ENCODE results near the gene CCDC186. TPM values are rescaled to one million over a fixed set of nuclear protein-coding genes. Genes with fewer than 3 reads are reported as not detected.
A peak's percentile ranks its signal among the peaks of the same experiment; 100 is the strongest.

CCDC186 gene
- total RNA-seq, 1 donor from 2014 or later = 28.8 TPM

DNA sequence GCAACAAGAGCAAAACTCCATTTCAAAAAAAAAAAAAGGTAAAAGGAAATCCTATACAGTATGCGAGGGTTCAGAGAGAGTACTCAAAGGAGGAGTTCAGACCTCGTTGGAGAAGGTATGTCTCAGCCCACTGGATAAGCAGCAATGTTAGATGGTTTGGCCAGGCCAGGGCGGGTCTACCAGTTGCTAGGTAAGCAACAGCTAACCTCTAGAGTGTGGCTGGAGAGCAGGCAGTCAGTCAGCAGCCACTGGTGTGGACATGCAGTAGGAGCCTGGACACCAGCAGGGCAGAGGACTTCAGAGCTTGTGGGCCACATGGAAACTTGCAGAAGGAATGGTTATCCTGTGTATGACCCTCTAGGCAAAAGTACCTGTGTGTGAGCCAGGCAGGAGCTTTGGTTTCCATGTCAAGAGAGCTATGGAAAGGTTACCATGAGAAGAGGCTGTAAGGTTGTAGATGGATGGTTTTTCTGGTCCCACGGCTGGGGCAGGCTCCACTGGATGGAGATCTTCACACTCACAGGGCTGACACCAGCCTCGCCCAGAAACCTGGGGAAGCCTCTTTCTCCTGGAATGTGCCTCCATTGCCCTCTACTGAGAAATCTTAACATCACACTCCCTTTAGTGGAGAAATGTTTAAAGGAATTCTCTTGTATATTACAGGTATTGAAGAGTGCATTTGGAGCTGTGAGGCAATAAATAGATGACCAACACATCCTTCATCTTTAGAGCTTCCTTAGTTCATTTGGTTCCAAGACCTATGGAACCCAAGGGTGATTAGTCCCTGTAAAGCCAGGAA, 63.6 kb downstream of the CCDC186 start:
- no peak overlapping the region for H3K27ac Mint-ChIP-seq (ENCODE audit: unreplicated experiment)
- Histone ChIP-seq H3K4me1 (ENCODE audit: insufficient read depth, low read length) (no peaks in the 10 kb centered on the region), H2AFZ (ENCODE audit: low read depth, low read length) (no peak overlapping the region), H3K4me2 (ENCODE audit: low read length) (no peak overlapping the region), H3K9me3 (ENCODE audit: insufficient read depth, low read depth, low read length) (no peaks in the 10 kb centered on the region), H3K36me3 (ENCODE audit: insufficient read depth, low read length) (no peaks in the 10 kb centered on the region), H3K9ac (ENCODE audit: low read length) (no peak overlapping the region), H3K27ac (ENCODE audit: low read depth, low read length) (no peak overlapping the region), H3K27me3 (ENCODE audit: insufficient read depth, low read length) (peaks cover 3% of the 10 kb centered on the region), H3K4me3 (ENCODE audit: insufficient read depth, low read depth, low read length) (no peak overlapping the region), H4K20me1 (ENCODE audit: insufficient read depth, low read length) (no peaks in the 10 kb centered on the region), H3K79me2 (ENCODE audit: insufficient read depth, low read length) (no peaks in the 10 kb centered on the region)
- DNase-seq (ENCODE audit: low read depth) = no peak
- H3K36me3 Mint-ChIP-seq (ENCODE audit: low read depth, unreplicated experiment) = no peaks in the 10 kb centered on the region
- no peaks in the 10 kb centered on the region for H3K9me3 Mint-ChIP-seq (ENCODE audit: unreplicated experiment)
- peaks cover 37% of the 10 kb centered on the region for H3K27me3 Mint-ChIP-seq (ENCODE audit: low read depth, unreplicated experiment)
- no peak for TF ChIP-seq EZH2 (IDR thresholded peaks at IDR 0.05; ENCODE audit: insufficient read depth, low read length)
- TF ChIP-seq, protein P1, sequence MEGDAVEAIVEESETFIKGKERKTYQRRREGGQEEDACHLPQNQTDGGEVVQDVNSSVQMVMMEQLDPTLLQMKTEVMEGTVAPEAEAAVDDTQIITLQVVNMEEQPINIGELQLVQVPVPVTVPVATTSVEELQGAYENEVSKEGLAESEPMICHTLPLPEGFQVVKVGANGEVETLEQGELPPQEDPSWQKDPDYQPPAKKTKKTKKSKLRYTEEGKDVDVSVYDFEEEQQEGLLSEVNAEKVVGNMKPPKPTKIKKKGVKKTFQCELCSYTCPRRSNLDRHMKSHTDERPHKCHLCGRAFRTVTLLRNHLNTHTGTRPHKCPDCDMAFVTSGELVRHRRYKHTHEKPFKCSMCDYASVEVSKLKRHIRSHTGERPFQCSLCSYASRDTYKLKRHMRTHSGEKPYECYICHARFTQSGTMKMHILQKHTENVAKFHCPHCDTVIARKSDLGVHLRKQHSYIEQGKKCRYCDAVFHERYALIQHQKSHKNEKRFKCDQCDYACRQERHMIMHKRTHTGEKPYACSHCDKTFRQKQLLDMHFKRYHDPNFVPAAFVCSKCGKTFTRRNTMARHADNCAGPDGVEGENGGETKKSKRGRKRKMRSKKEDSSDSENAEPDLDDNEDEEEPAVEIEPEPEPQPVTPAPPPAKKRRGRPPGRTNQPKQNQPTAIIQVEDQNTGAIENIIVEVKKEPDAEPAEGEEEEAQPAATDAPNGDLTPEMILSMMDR (IDR thresholded peaks at IDR 0.05; ENCODE audit: insufficient read depth, low read depth, low read length) = peak; percentile 20
- no peaks in the 10 kb centered on the region for H3K4me1 Mint-ChIP-seq (ENCODE audit: low read depth, unreplicated experiment)
- no peak overlapping the region for H3K4me3 Mint-ChIP-seq (ENCODE audit: unreplicated experiment)
- no peak for FAIRE-seq

DNA sequence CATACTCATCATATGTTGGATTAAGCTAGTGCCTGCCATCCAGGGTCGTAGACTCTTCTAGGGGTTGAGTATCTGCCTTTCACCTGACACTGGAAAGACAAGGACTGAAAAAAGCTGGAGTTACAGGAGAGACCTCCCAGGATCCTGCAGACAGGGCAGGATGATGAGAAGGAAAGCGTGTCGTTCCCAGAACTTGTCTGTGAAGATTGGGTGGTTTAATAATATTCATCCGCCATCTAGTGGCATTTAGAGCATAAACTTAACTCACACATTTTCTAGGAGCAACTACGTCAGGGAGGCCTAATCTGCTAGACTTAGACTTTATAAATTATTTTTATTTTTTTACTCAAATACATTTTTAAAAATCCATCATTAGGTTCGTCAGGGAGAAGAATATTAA, 70.7 kb downstream of the CCDC186 start:
- TF ChIP-seq, protein P1 (IDR thresholded peaks at IDR 0.05; ENCODE audit: insufficient read depth, low read depth, low read length) = peak; percentile 47
- no peak for TF ChIP-seq EZH2 (IDR thresholded peaks at IDR 0.05; ENCODE audit: insufficient read depth, low read length)
- H2AFZ ChIP-seq (ENCODE audit: low read depth, low read length) = no peak overlapping the region
- no peaks in the 10 kb centered on the region for H3K79me2 ChIP-seq (ENCODE audit: insufficient read depth, low read length)
- no peaks in the 10 kb centered on the region for H3K36me3 ChIP-seq (ENCODE audit: insufficient read depth, low read length)
- H3K4me3 ChIP-seq (ENCODE audit: insufficient read depth, low read depth, low read length) = no peak overlapping the region
- DNase-seq (ENCODE audit: low read depth) (peak; percentile 36), FAIRE-seq (no peak)
- Mint-ChIP-seq H3K27me3 (ENCODE audit: low read depth, unreplicated experiment) (peaks cover 46% of the 10 kb centered on the region), H3K36me3 (ENCODE audit: low read depth, unreplicated experiment) (no peaks in the 10 kb centered on the region), H3K27ac (ENCODE audit: unreplicated experiment) (no peak overlapping the region), H3K9me3 (ENCODE audit: unreplicated experiment) (no peaks in the 10 kb centered on the region), H3K4me3 (ENCODE audit: unreplicated experiment) (no peak overlapping the region), H3K4me1 (ENCODE audit: low read depth, unreplicated experiment) (peaks cover 5% of the 10 kb centered on the region)
- H3K4me1 ChIP-seq (ENCODE audit: insufficient read depth, low read length) = peaks cover 10% of the 10 kb centered on the region
- H3K9me3 ChIP-seq (ENCODE audit: insufficient read depth, low read depth, low read length) = no peaks in the 10 kb centered on the region
- H3K9ac ChIP-seq (ENCODE audit: low read length) = no peak overlapping the region
- peaks cover 7% of the 10 kb centered on the region for H3K27me3 ChIP-seq (ENCODE audit: insufficient read depth, low read length)
- no peak overlapping the region for H3K4me2 ChIP-seq (ENCODE audit: low read length)
- H4K20me1 ChIP-seq (ENCODE audit: insufficient read depth, low read length) = no peaks in the 10 kb centered on the region
- H3K27ac ChIP-seq (ENCODE audit: low read depth, low read length) = no peak overlapping the region

DNA sequence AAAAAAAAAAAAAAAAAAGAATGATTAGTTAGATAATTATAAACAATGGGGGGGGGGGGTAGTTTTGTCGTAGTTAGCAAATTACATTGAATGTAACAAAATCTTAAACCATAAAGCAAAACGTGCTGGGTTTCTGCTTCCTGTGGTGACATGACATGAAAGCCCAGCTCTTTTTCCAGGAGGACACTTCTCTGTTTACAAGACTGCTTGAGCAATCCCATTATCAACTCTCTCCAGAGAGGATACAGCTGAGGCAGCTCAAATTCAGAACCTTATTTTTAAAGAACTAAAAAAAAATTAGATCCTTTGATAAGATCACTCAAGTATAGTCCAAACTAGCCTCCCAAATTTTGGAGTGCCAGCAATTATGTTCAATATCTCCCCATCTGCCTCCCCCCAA, 71.7 kb downstream of the CCDC186 start:
- Mint-ChIP-seq H3K27ac (ENCODE audit: unreplicated experiment) (no peak overlapping the region), H3K27me3 (ENCODE audit: low read depth, unreplicated experiment) (peaks cover 50% of the 10 kb centered on the region), H3K4me3 (ENCODE audit: unreplicated experiment) (no peak overlapping the region), H3K4me1 (ENCODE audit: low read depth, unreplicated experiment) (peaks cover 5% of the 10 kb centered on the region), H3K36me3 (ENCODE audit: low read depth, unreplicated experiment) (no peaks in the 10 kb centered on the region), H3K9me3 (ENCODE audit: unreplicated experiment) (no peaks in the 10 kb centered on the region)
- H3K9me3 ChIP-seq (ENCODE audit: insufficient read depth, low read depth, low read length) = no peaks in the 10 kb centered on the region
- H3K4me3 ChIP-seq (ENCODE audit: insufficient read depth, low read depth, low read length) = no peak overlapping the region
- no peak overlapping the region for H2AFZ ChIP-seq (ENCODE audit: low read depth, low read length)
- peaks cover 7% of the 10 kb centered on the region for H3K27me3 ChIP-seq (ENCODE audit: insufficient read depth, low read length)
- H4K20me1 ChIP-seq (ENCODE audit: insufficient read depth, low read length) = no peaks in the 10 kb centered on the region
- no peak overlapping the region for H3K9ac ChIP-seq (ENCODE audit: low read length)
- H3K4me2 ChIP-seq (ENCODE audit: low read length) = no peak overlapping the region
- DNase-seq (ENCODE audit: low read depth) (no peak), FAIRE-seq (no peak)
- no peaks in the 10 kb centered on the region for H3K36me3 ChIP-seq (ENCODE audit: insufficient read depth, low read length)
- no peak overlapping the region for H3K27ac ChIP-seq (ENCODE audit: low read depth, low read length)
- H3K79me2 ChIP-seq (ENCODE audit: insufficient read depth, low read length) = no peaks in the 10 kb centered on the region
- H3K4me1 ChIP-seq (ENCODE audit: insufficient read depth, low read length) = peaks cover 10% of the 10 kb centered on the region
- no peak for TF ChIP-seq EZH2 (IDR thresholded peaks at IDR 0.05; ENCODE audit: insufficient read depth, low read length)
- TF ChIP-seq, protein P1 (IDR thresholded peaks at IDR 0.05; ENCODE audit: insufficient read depth, low read depth, low read length) = no peak
